Skin of body (tissue), 2 donors: ENCODE results near the gene ESAM. TPM values are rescaled to one million over a fixed set of nuclear protein-coding genes. Genes with fewer than 3 reads are reported as not detected.

ENCODE experiments used
- DNase-seq: peaks from one replicate; lab custom pipeline; 2025; lab: John Stamatoyannopoulos, UW
- total RNA-seq: library from RNA; depleted of rRNA; stranded (reverse); fragments of >200 nt; gene quantifications from one replicate; pipeline ENCODE4 v1.2.3, GENCODE V29; 2014

ESAM gene
- 9.2 TPM for total RNA-seq

GRCh38 chr11:124762105-124762623 is at the start of gene ESAM:
Gene ESAM, minus strand, starts transcription at chr11:124762290. Its CDS starts 136 bp downstream, at chr11:124762154.
- DNase-seq: no peak

GRCh38 chr11:124811399-124812125 is 49.5 kb upstream of the ESAM start:
- DNase-seq: no peak

GRCh38 chr11:124807660-124808270 is 45.7 kb upstream of the ESAM start:
- DNase-seq: no peak

GRCh38 chr11:124807201-124807600 is 45.1 kb upstream of the ESAM start:
- no peak for DNase-seq

- DNase-seq: no peak
These were observed 42.8 kb upstream of the ESAM start for GRCh38 chr11:124804884-124805283.

- peak; percentile 60 for DNase-seq
These were observed 39.7 kb upstream of the ESAM start for GRCh38 chr11:124801636-124802312.

- peak; percentile 23 for DNase-seq
These were observed 38.9 kb upstream of the ESAM start for GRCh38 chr11:124801014-124801413.

GRCh38 chr11:124800226-124800929 is 38.3 kb upstream of the ESAM start, which contains the start of gene MSANTD2:
Gene MSANTD2, minus strand, starts transcription at chr11:124800406. Its CDS starts 26 bp downstream, at chr11:124800380.
- peak; percentile 91 for DNase-seq

- DNase-seq: no peak
These were observed 37.5 kb upstream of the ESAM start for GRCh38 chr11:124799348-124800225.

- no peak for DNase-seq
These were observed 36.9 kb upstream of the ESAM start for GRCh38 chr11:124798991-124799347.

- DNase-seq: no peak
These were observed 34.2 kb upstream of the ESAM start for GRCh38 chr11:124796312-124796711.

- no peak for DNase-seq
These were observed 31.6 kb upstream of the ESAM start for GRCh38 chr11:124793466-124794278.

- no peak for DNase-seq
These were observed 29.7 kb upstream of the ESAM start for GRCh38 chr11:124791626-124792341.

GRCh38 chr11:124788521-124788920 is 26.4 kb upstream of the ESAM start:
- DNase-seq: no peak

- DNase-seq: no peak
These were observed 22.0 kb upstream of the ESAM start for GRCh38 chr11:124784051-124784450.

GRCh38 chr11:124783002-124783401 is 20.9 kb upstream of the ESAM start:
- no peak for DNase-seq

GRCh38 chr11:124779568-124779967 is 17.5 kb upstream of the ESAM start:
- DNase-seq: no peak

GRCh38 chr11:124778281-124778680 is 16.2 kb upstream of the ESAM start:
- no peak for DNase-seq
